Femur (tissue), 1 donor: ENCODE data around the gene RFC1.
"Not testable (repeated sequence)": the region's sequence is repeated elsewhere in the genome, so short reads cannot be mapped to it uniquely, and the experiment has no call there.

Experiments
- DNase-seq: peaks from one replicate; pipeline ENCODE4 v3.0.0-alpha.2; 2017

RFC1 gene

GRCh38 chr4:39303871-39304270, 62.3 kb downstream of the RFC1 start:
- no peak for DNase-seq

- no peak for DNase-seq
These were observed 63.3 kb downstream of the RFC1 start for GRCh38 chr4:39302901-39303300.

DNA sequence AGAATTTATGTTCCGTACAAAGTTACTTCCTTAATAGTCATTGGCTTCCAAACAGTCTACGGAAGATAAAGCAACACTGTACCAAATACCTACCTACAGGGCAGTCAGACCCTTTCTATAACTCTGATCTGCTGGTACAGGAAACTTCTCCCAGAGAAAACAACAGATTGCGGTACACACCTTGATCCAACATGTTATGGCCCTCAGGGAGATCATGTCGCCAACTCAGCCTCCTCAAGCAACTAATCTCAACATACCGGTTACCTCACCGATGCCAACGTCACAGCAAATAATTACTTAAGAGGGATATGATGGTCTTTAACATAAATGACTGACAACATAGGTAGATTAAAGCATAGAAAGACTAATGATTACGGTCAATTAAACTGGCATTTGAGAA, 70.4 kb downstream of the RFC1 start:
- DNase-seq = no peak

DNA sequence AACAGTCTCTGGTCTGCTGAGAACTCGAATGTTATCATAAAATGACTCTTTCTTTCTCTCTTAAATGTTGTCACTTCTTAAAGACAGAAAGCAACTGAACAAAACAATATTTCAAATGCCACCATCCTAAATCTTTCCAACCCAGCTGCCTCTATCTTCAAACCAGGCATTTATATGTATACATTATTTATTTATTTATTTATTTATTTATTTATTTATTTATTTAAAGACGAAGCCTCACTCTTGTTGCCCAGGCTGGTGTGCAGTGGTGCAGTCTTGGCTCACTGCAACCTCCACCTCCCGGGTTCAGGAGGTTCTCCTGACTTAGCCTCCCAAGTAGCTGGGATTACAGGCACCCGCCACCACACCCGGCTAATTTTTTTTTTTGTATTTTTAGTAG, 73.7 kb downstream of the RFC1 start:
- not testable (repeated sequence) for DNase-seq

GRCh38 chr4:39291686-39292085, 74.5 kb downstream of the RFC1 start:
- DNase-seq = no peak

GRCh38 chr4:39287223-39287622, 78.9 kb downstream of the RFC1 start:
- DNase-seq = no peak

- DNase-seq = no peak
These were observed 79.9 kb downstream of the RFC1 start for GRCh38 chr4:39286263-39286662.

DNA sequence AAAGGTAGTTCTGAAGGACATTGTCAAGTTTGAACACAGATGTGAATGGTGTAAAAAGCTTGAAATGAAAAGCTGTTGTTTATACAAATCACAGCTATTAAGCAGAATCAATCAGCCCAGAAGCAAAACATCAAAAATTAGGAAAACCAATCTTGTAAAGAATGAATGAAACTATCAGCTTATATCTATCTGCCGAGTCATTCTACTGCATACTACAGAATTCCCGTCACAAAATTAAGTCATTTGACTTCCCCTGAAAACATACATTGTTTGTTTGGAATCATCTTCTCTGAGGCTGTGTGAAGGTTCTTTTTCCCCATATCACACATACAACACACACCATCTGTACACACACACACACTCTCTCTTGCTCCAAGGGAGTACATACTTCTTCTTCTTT, 80.3 kb downstream of the RFC1 start:
- no peak for DNase-seq

DNA sequence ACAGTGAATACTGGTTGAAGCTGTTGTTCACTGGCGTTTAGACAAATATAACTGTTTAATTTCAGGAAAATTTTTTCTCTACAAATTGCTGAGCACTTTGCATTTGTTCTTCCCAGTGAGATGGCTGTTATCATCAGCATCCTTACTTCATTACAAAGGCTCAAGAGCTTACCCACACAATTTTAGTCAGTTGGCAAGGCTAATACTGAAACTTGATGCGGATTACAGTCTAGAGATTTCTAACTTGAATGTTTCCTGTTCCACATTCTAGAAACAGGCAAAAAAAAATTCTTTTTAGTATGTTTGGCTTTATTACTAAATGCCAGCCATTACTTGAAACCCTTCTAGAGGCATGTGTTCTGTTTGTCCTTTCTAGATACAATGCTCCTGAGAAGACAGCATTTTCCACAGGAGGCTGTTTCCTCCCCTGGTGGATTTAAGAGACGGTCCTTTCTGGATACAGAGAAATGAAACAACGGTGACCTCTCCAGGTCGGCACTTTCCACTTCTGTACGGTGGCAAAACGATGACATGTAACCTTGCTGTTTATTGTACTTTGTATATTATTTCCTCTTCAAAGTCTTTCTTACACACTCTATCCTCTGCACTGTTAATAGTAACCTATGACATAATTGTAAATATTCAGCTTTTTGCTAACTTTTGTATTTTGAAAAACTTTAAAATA, 80.9 kb downstream of the RFC1 start:
- no peak for DNase-seq

- no peak for DNase-seq
These were observed 85.4 kb downstream of the RFC1 start for GRCh38 chr4:39280770-39281169.

DNA sequence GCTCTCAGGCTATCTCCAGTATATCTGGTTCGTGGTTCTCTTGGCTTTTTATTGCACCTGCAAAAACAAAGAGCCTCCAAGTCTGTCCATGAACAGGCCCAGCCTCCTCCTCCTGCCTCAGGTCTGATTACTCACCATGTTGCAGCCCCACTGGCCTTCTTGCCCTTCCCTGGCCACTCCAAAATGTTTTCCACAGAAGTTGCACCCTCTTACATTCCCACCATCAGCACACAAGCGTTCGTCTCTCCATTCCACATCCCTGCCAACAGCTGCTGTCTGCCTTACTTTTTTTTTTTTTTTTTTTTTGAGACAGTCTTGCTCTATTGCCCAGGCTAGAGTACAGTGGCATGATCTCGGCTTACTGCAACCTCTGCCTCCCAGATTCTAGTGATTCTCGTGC, 86.7 kb downstream of the RFC1 start:
- no peak for DNase-seq

GRCh38 chr4:39278476-39278875, 87.7 kb downstream of the RFC1 start:
- no peak for DNase-seq

- not testable (repeated sequence) for DNase-seq
These were observed 88.5 kb downstream of the RFC1 start for GRCh38 chr4:39277661-39278060.

DNA sequence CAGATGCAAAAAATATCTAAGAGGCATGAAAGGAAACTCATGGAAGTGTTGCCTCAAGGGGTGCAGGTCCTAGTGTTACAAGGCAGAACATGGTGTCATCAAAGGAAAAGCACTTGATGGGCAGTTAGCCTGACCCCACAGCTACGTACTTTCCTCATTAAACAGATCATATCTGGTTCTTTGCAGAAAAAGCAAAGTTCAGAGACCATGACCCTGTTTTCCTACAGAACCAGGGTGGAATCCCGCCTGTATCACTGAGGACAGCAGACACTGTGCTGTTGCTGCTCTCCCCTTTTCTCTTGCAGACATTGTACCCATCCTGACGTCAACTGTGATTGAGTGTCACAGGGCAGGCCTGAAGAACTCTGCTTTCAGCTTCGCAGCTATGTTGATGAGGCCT, 91.7 kb downstream of the RFC1 start:
- no peak for DNase-seq

DNA sequence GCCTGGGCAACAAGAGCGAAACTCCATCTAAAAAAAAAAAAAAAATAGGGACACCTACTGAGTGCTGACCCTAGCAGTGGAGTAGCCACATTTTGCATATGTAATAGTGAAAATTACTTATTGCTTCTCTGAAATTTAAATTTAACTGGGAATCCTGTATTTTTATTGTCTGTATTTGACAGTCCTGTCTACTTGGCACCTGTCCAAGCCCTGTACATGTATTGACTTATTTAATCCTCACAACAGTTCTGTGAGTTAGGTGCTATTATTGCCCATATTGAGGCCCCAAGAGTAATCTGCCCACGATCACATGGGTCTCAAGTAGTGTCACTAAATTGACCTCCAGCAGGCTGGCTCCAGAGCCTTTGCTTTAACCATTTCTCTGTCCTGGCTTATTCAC, 102.3 kb downstream of the RFC1 start:
- DNase-seq = no peak

DNA sequence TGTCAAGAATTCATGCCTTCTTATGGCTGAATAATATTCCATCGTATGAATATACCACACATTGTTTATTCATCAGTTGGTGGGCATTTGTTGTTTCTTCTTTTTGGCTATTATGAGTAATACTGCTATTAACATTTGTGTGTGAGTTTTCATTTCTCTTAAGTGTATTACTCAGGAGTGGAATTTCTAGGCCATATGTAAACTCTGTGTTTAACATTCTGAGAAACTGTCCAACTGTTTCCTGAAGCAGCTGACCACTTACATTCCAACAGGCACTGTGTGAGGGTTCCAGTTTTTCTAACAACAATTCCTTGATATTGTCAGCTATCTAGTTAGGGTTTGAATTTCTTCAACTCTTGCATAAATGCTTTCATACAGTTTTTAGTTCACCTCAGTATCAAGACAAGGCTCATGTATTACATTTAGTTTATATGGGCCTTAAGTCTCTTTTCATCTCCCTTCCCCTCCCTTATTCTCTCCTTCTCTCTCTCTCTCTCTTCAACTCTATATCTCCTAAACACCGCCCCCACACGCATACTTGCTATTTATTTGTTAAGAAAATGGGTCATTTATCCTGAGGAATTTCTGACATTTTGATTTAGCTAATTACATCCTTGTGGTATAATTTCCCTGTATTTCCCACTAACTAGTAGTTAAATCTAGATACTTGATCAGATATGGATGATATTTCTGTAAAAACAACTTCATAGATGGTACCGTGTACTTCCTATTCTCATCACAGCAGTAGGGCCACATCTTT, 106.4 kb downstream of the RFC1 start:
- DNase-seq = no peak

GRCh38 chr4:39256436-39256835, 109.7 kb downstream of the RFC1 start:
- DNase-seq = peak; percentile 25

- DNase-seq = no peak
These were observed 110.3 kb downstream of the RFC1 start for GRCh38 chr4:39255871-39256270.

- DNase-seq = no peak
These were observed 110.9 kb downstream of the RFC1 start for GRCh38 chr4:39255266-39255665.

GRCh38 chr4:39243462-39243861, 122.7 kb downstream of the RFC1 start:
- DNase-seq = no peak
